Stomach (tissue), 9 donors: ENCODE data around the gene ARID3B. TPM values are rescaled to one million over a fixed set of nuclear protein-coding genes. Genes with fewer than 3 reads are reported as not detected.

Experiments
- DNase-seq, 2 donors: peaks; one replicate each; pipeline versions ENCODE4 v3.0.0 to v3.0.0-alpha.2; 2013 to 2019
- H3K27ac ChIP-seq, 5 donors: fragments of 200-600 bp in 4 of 5; sonication (generic) in 4 of 5; one replicate each; pipeline ENCODE4 v1.5.1; 2013 to 2019; ENCODE audit warnings: mild to moderate bottlenecking in 1 of 5, moderate library complexity in 1 of 5
- H3K27me3 ChIP-seq, 3 donors: fragments of 200-600 bp; sonication (generic); one replicate each; pipeline ENCODE4 v1.5.1; 2017 to 2019; ENCODE audit warnings: mixed run types in 1 of 3
- H3K36me3 ChIP-seq, 4 donors: fragments of 200-600 bp; sonication (generic); 1 replicate in 3 of 4; 2 replicates in 1 of 4; pipeline ENCODE4 v1.5.1; 2016 to 2019
- H3K4me1 ChIP-seq, 4 donors: fragments of 200-600 bp; sonication (generic); one replicate each; pipeline ENCODE4 v1.5.1; 2016 to 2019
- H3K4me3 ChIP-seq, 4 donors: fragments of 200-600 bp; sonication (generic) in 3 of 4; one replicate each; pipeline ENCODE4 v1.5.1; 2016 to 2019; ENCODE audit warnings: mild to moderate bottlenecking in 1 of 4
- H3K9me3 ChIP-seq, 4 donors: fragments of 200-600 bp; sonication (generic); one replicate each; pipeline ENCODE4 v1.5.1; 2016 to 2019
- CTCF ChIP-seq, 7 experiments: fragments of 450-650 bp in 4 of 7; fragments of 200-600 bp in 3 of 7; sonication (generic) in 3 of 7; IDR thresholded peaks; one replicate each; pipeline ENCODE4 v1.5.1; 2016 to 2019; ENCODE audit warnings: antibody characterized with exemption in 7 of 7, control low read depth in 2 of 7, mild to moderate bottlenecking in 1 of 7
- EP300 ChIP-seq: sonication (generic); formaldehyde crosslinking; IDR thresholded peaks from one replicate; pipeline ENCODE4 v1.6.1; 2017; ENCODE audit warnings: antibody characterized with exemption
- POLR2A ChIP-seq, 4 donors: fragments of 450-650 bp; IDR thresholded peaks; one replicate each; pipeline ENCODE4 v1.6.1; 2016; ENCODE audit warnings: antibody characterized with exemption in 4 of 4, control low read depth in 2 of 4, mild to moderate bottlenecking in 1 of 4, moderate library complexity in 1 of 4
- POLR2AphosphoS5 ChIP-seq, 3 donors: sonication (generic); formaldehyde crosslinking; IDR thresholded peaks; one replicate each; pipeline ENCODE4 v1.6.1; 2016; ENCODE audit warnings: antibody characterized with exemption in 3 of 3
- WGBS, 5 donors: extraction: QIAGEN DNeasy Blood & Tissue Kit in 3 of 5; methylation state at CpG; one replicate each; pipeline versions ENCODE4 v1.1.5 to v1.1.7; 2013 to 2018; 5-methylcytosine and 5-hydroxymethylcytosine counted together
- intact Hi-C: fragments of 100-400 bp; cut with DNase I; formaldehyde crosslinking; loops from one replicate; pipeline ENCODE4 v1.15.1; 2023; ENCODE audit warnings: low total_unique reads
- polyA plus RNA-seq, 3 donors: library from polyadenylated mRNA; stranded (reverse); fragments of 200-250 nt; gene quantifications; one replicate each; pipeline ENCODE4 v1.2.3, GENCODE V29; 2013
- total RNA-seq, 5 donors: library from RNA; depleted of rRNA; stranded (reverse); fragments of >200 nt; gene quantifications; one replicate each; pipeline versions ENCODE4 v1.1.0 to v1.2.3, GENCODE V29; 2014 to 2016
- donor health status: healthy with polysubstance abuse.
- donor health status: Bipolar disorder and iron deficiency.
- donor health status: healthy.

Gene ARID3B
- total and polyA plus RNA-seq, 8 donors: 2.2 to 25.2 (median 5.1) TPM

- H3K27me3 ChIP-seq: no peaks in the 10 kb centered on the region
- intact Hi-C loops: no loop called here
- WGBS, 5 donors: 36 to 55% (median 41%) methylated on average over 3 of the region's 3 CpGs
- H3K36me3 ChIP-seq: no peaks in the 10 kb centered on the region
- peaks cover 0 to 21% (median 0%) of the 10 kb centered on the region in 4 donors for H3K4me1 ChIP-seq
- peak in 1 of 2 donors; percentile 32 for DNase-seq
- H3K9me3 ChIP-seq: no peaks in the 10 kb centered on the region
- no peak overlapping the region for H3K4me3 ChIP-seq
- H3K27ac ChIP-seq: no peak overlapping the region
- TF ChIP-seq POLR2AphosphoS5 (IDR thresholded peaks at IDR 0.05): no peak
- TF ChIP-seq POLR2A (IDR thresholded peaks at IDR 0.05): no peak
- no peak for TF ChIP-seq CTCF (IDR thresholded peaks at IDR 0.05)
- TF ChIP-seq EP300: no peak
Measured at GRCh38 chr15:74525945-74526344, 15.1 kb upstream of the ARID3B start.

- DNase-seq: no peak
- Histone ChIP-seq H3K4me3 (no peak overlapping the region), H3K36me3 (no peaks in the 10 kb centered on the region), H3K4me1 (peaks cover 0 to 16% (median 0%) of the 10 kb centered on the region in 4 donors), H3K27ac (no peak overlapping the region), H3K9me3 (no peaks in the 10 kb centered on the region), H3K27me3 (no peaks in the 10 kb centered on the region)
- TF ChIP-seq EP300 (no peak), POLR2AphosphoS5 (IDR thresholded peaks at IDR 0.05) (no peak), CTCF (IDR thresholded peaks at IDR 0.05) (no peak), POLR2A (IDR thresholded peaks at IDR 0.05) (no peak)
- intact Hi-C loops: no loop called here
- WGBS, 5 donors: 71 to 86% (median 79%) methylated on average over 5 of the region's 5 CpGs
Measured at GRCh38 chr15:74528876-74529275, 12.1 kb upstream of the ARID3B start.

GRCh38 chr15:74529921-74530320, 11.1 kb upstream of the ARID3B start:
- peaks cover 0 to 8% (median 0%) of the 10 kb centered on the region in 4 donors for H3K4me1 ChIP-seq
- DNase-seq: no peak
- H3K27ac ChIP-seq: no peak overlapping the region
- H3K27me3 ChIP-seq: no peaks in the 10 kb centered on the region
- no peak for TF ChIP-seq POLR2AphosphoS5 (IDR thresholded peaks at IDR 0.05)
- no peak for TF ChIP-seq CTCF (IDR thresholded peaks at IDR 0.05)
- TF ChIP-seq POLR2A (IDR thresholded peaks at IDR 0.05): no peak
- TF ChIP-seq EP300: no peak
- intact Hi-C loops: no loop called here
- H3K36me3 ChIP-seq: no peaks in the 10 kb centered on the region
- 66 to 77% (median 71%) methylated on average over 8 of the region's 8 CpGs for WGBS, 5 donors
- no peak overlapping the region for H3K4me3 ChIP-seq
- H3K9me3 ChIP-seq: no peaks in the 10 kb centered on the region

- no peaks in the 10 kb centered on the region for H3K27me3 ChIP-seq
- H3K27ac ChIP-seq: no peak overlapping the region
- H3K36me3 ChIP-seq: no peaks in the 10 kb centered on the region
- DNase-seq: no peak
- intact Hi-C loops: no loop called here
- no peaks in the 10 kb centered on the region for H3K9me3 ChIP-seq
- 83 to 95% (median 92%) methylated on average over 2 of the region's 2 CpGs for WGBS, 5 donors
- no peak overlapping the region for H3K4me3 ChIP-seq
- H3K4me1 ChIP-seq: peaks cover 0 to 2% (median 0%) of the 10 kb centered on the region in 4 donors
- TF ChIP-seq CTCF (IDR thresholded peaks at IDR 0.05): no peak
- no peak for TF ChIP-seq POLR2AphosphoS5 (IDR thresholded peaks at IDR 0.05)
- TF ChIP-seq EP300: no peak
- TF ChIP-seq POLR2A (IDR thresholded peaks at IDR 0.05): no peak
Measured at GRCh38 chr15:74530771-74531143, 10.3 kb upstream of the ARID3B start.
